ENCODE measurements around the gene PFKFB4. TPM values are rescaled to one million over a fixed set of nuclear protein-coding genes. Genes with fewer than 3 reads are reported as not detected.

The PFKFB4 gene
- polyA plus RNA-seq, 2 donors, result 3.8 to 9.2 TPM

- Histone ChIP-seq H3K27me3 (ENCODE audit: control insufficient read depth in 1 of 2, insufficient read depth in 2 of 2, low read length in 2 of 2) (no peaks in the 10 kb centered on the region), H3K4me1 (ENCODE audit: control insufficient read depth in 2 of 2, insufficient read depth in 2 of 2, low read length in 1 of 2) (peaks cover 0 to 2% of the 10 kb centered on the region in 2 donors), H3K4me3 (ENCODE audit: low read depth in 1 of 2, low read length in 2 of 2) (no peak overlapping the region), H3K27ac (ENCODE audit: low read depth in 2 of 2, low read length in 1 of 2) (no peak overlapping the region), H3K36me3 (ENCODE audit: control insufficient read depth in 2 of 2, insufficient read depth in 2 of 2, low read length in 1 of 2) (peaks cover 0 to 11% of the 10 kb centered on the region in 2 donors), H3K9me3 (ENCODE audit: control insufficient read depth in 2 of 2, insufficient read depth in 1 of 2, low read depth in 1 of 2, low read length in 1 of 2) (no peaks in the 10 kb centered on the region)
- WGBS, 2 donors, result 86 to 88% methylated on average over 18 of the region's 18 CpGs
Measured at GRCh38 chr3:48569808-48570450, 13.3 kb upstream of the PFKFB4 start.

GRCh38 chr3:48569400-48569799, 12.8 kb upstream of the PFKFB4 start:
- WGBS, 2 donors, result 76 to 79% methylated on average over 10 of the region's 10 CpGs
- H3K9me3 ChIP-seq (ENCODE audit: control insufficient read depth in 2 of 2, insufficient read depth in 1 of 2, low read depth in 1 of 2, low read length in 1 of 2), result no peaks in the 10 kb centered on the region
- peaks cover 0 to 9% of the 10 kb centered on the region in 2 donors for H3K36me3 ChIP-seq (ENCODE audit: control insufficient read depth in 2 of 2, insufficient read depth in 2 of 2, low read length in 1 of 2)
- no peak overlapping the region for H3K27ac ChIP-seq (ENCODE audit: low read depth in 2 of 2, low read length in 1 of 2)
- no peak overlapping the region for H3K4me3 ChIP-seq (ENCODE audit: low read depth in 1 of 2, low read length in 2 of 2)
- no peaks in the 10 kb centered on the region for H3K27me3 ChIP-seq (ENCODE audit: control insufficient read depth in 1 of 2, insufficient read depth in 2 of 2, low read length in 2 of 2)
- H3K4me1 ChIP-seq (ENCODE audit: control insufficient read depth in 2 of 2, insufficient read depth in 2 of 2, low read length in 1 of 2), result peaks cover 0 to 2% of the 10 kb centered on the region in 2 donors

DNA sequence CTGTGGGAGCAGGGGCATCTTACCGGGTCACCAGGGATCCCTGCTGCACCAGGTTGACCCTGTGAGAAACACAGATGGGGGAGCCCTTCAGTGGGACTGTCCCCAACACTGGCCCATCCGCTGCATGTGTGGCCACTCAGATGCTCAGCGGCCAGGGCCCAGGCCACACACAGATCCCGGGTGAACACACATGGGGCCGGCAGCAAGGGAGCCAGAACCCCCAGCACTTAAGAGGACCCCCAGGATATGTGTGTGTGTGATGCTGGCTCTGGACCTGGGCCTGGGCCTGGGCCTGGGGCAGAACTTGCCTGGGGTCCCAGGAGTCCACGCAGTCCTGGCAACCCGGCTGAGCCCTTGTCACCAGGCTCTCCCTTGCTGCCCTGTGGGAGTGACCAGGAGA, 11.9 kb upstream of the PFKFB4 start:
- peaks cover 0 to 9% of the 10 kb centered on the region in 2 donors for H3K36me3 ChIP-seq (ENCODE audit: control insufficient read depth in 2 of 2, insufficient read depth in 2 of 2, low read length in 1 of 2)
- WGBS, 2 donors, result 86 to 87% methylated on average over 7 of the region's 7 CpGs
- no peaks in the 10 kb centered on the region for H3K27me3 ChIP-seq (ENCODE audit: control insufficient read depth in 1 of 2, insufficient read depth in 2 of 2, low read length in 2 of 2)

DNA sequence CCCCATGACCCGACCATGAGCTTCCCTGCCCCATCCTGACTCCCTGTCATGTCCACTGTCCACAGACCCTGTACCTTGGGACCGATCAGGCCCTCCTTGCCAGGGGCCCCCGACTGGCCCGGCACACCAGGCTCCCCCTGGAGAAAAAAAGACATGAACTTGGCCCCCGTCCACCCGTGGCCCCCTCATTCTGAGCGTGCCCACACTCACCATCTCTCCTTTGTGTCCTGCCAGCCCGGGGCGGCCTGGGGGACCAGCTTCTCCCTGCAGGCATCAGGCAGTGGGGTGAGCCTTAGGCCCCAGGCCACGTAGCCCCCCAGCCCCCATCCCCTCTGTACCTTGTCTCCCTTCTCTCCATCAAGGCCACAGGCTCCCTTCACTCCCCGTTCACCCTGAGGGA, 10.9 kb upstream of the PFKFB4 start:
- Histone ChIP-seq H3K4me3 (ENCODE audit: low read depth in 1 of 2, low read length in 2 of 2) (no peak overlapping the region), H3K9me3 (ENCODE audit: control insufficient read depth in 2 of 2, insufficient read depth in 1 of 2, low read depth in 1 of 2, low read length in 1 of 2) (no peaks in the 10 kb centered on the region), H3K4me1 (ENCODE audit: control insufficient read depth in 2 of 2, insufficient read depth in 2 of 2, low read length in 1 of 2) (peaks cover 0 to 2% of the 10 kb centered on the region in 2 donors), H3K36me3 (ENCODE audit: control insufficient read depth in 2 of 2, insufficient read depth in 2 of 2, low read length in 1 of 2) (peaks cover 0 to 5% of the 10 kb centered on the region in 2 donors), H3K27me3 (ENCODE audit: control insufficient read depth in 1 of 2, insufficient read depth in 2 of 2, low read length in 2 of 2) (no peaks in the 10 kb centered on the region), H3K27ac (ENCODE audit: low read depth in 2 of 2, low read length in 1 of 2) (no peak overlapping the region)
- 83 to 85% methylated on average over 11 of the region's 11 CpGs for WGBS, 2 donors

More for the DNA sequence above, 11.9 kb upstream of the PFKFB4 start:
- no peak overlapping the region for H3K4me3 ChIP-seq (ENCODE audit: low read depth in 1 of 2, low read length in 2 of 2)
- H3K27ac ChIP-seq (ENCODE audit: low read depth in 2 of 2, low read length in 1 of 2), result no peak overlapping the region
- H3K4me1 ChIP-seq (ENCODE audit: control insufficient read depth in 2 of 2, insufficient read depth in 2 of 2, low read length in 1 of 2), result peaks cover 0 to 2% of the 10 kb centered on the region in 2 donors
- H3K9me3 ChIP-seq (ENCODE audit: control insufficient read depth in 2 of 2, insufficient read depth in 1 of 2, low read depth in 1 of 2, low read length in 1 of 2), result no peaks in the 10 kb centered on the region

GRCh38 chr3:48567090-48567489, 10.5 kb upstream of the PFKFB4 start:
- H3K9me3 ChIP-seq (ENCODE audit: control insufficient read depth in 2 of 2, insufficient read depth in 1 of 2, low read depth in 1 of 2, low read length in 1 of 2), result no peaks in the 10 kb centered on the region
- 78 to 85% methylated on average over 5 of the region's 5 CpGs for WGBS, 2 donors
- H3K4me1 ChIP-seq (ENCODE audit: control insufficient read depth in 2 of 2, insufficient read depth in 2 of 2, low read length in 1 of 2), result peaks cover 0 to 2% of the 10 kb centered on the region in 2 donors
- no peaks in the 10 kb centered on the region for H3K27me3 ChIP-seq (ENCODE audit: control insufficient read depth in 1 of 2, insufficient read depth in 2 of 2, low read length in 2 of 2)
- H3K36me3 ChIP-seq (ENCODE audit: control insufficient read depth in 2 of 2, insufficient read depth in 2 of 2, low read length in 1 of 2), result peaks cover 0 to 5% of the 10 kb centered on the region in 2 donors
- no peak overlapping the region for H3K27ac ChIP-seq (ENCODE audit: low read depth in 2 of 2, low read length in 1 of 2)
- H3K4me3 ChIP-seq (ENCODE audit: low read depth in 1 of 2, low read length in 2 of 2), result no peak overlapping the region

- H3K9me3 ChIP-seq (ENCODE audit: control insufficient read depth in 2 of 2, insufficient read depth in 1 of 2, low read depth in 1 of 2, low read length in 1 of 2), result no peaks in the 10 kb centered on the region
- no peak overlapping the region for H3K27ac ChIP-seq (ENCODE audit: low read depth in 2 of 2, low read length in 1 of 2)
- no peaks in the 10 kb centered on the region for H3K27me3 ChIP-seq (ENCODE audit: control insufficient read depth in 1 of 2, insufficient read depth in 2 of 2, low read length in 2 of 2)
- 79 to 82% methylated on average over 5 to 9 of the region's 9 CpGs for WGBS, 2 donors
- H3K4me1 ChIP-seq (ENCODE audit: control insufficient read depth in 2 of 2, insufficient read depth in 2 of 2, low read length in 1 of 2), result peaks cover 0 to 2% of the 10 kb centered on the region in 2 donors
- H3K36me3 ChIP-seq (ENCODE audit: control insufficient read depth in 2 of 2, insufficient read depth in 2 of 2, low read length in 1 of 2), result peaks cover 0 to 3% of the 10 kb centered on the region in 2 donors
- no peak overlapping the region for H3K4me3 ChIP-seq (ENCODE audit: low read depth in 1 of 2, low read length in 2 of 2)
Measured at GRCh38 chr3:48566401-48566760, 9.8 kb upstream of the PFKFB4 start.

- no peaks in the 10 kb centered on the region for H3K9me3 ChIP-seq (ENCODE audit: control insufficient read depth in 2 of 2, insufficient read depth in 1 of 2, low read depth in 1 of 2, low read length in 1 of 2)
- H3K4me3 ChIP-seq (ENCODE audit: low read depth in 1 of 2, low read length in 2 of 2), result no peak overlapping the region
- H3K27ac ChIP-seq (ENCODE audit: low read depth in 2 of 2, low read length in 1 of 2), result no peak overlapping the region
- peaks cover 0 to 3% of the 10 kb centered on the region in 2 donors for H3K36me3 ChIP-seq (ENCODE audit: control insufficient read depth in 2 of 2, insufficient read depth in 2 of 2, low read length in 1 of 2)
- peaks cover 0 to 2% of the 10 kb centered on the region in 2 donors for H3K4me1 ChIP-seq (ENCODE audit: control insufficient read depth in 2 of 2, insufficient read depth in 2 of 2, low read length in 1 of 2)
- 36 to 60% methylated on average over 6 to 7 of the region's 7 CpGs for WGBS, 2 donors
- no peaks in the 10 kb centered on the region for H3K27me3 ChIP-seq (ENCODE audit: control insufficient read depth in 1 of 2, insufficient read depth in 2 of 2, low read length in 2 of 2)
Measured at GRCh38 chr3:48565591-48566400, 9.2 kb upstream of the PFKFB4 start.

- Histone ChIP-seq H3K27ac (ENCODE audit: low read depth in 2 of 2, low read length in 1 of 2) (no peak overlapping the region), H3K36me3 (ENCODE audit: control insufficient read depth in 2 of 2, insufficient read depth in 2 of 2, low read length in 1 of 2) (peaks cover 0 to 3% of the 10 kb centered on the region in 2 donors), H3K27me3 (ENCODE audit: control insufficient read depth in 1 of 2, insufficient read depth in 2 of 2, low read length in 2 of 2) (no peaks in the 10 kb centered on the region), H3K4me1 (ENCODE audit: control insufficient read depth in 2 of 2, insufficient read depth in 2 of 2, low read length in 1 of 2) (peaks cover 0 to 2% of the 10 kb centered on the region in 2 donors), H3K4me3 (ENCODE audit: low read depth in 1 of 2, low read length in 2 of 2) (no peak overlapping the region), H3K9me3 (ENCODE audit: control insufficient read depth in 2 of 2, insufficient read depth in 1 of 2, low read depth in 1 of 2, low read length in 1 of 2) (no peaks in the 10 kb centered on the region)
- WGBS, 2 donors, result 78 to 83% methylated on average over 11 of the region's 11 CpGs
Measured at GRCh38 chr3:48565186-48565585, 8.6 kb upstream of the PFKFB4 start.

GRCh38 chr3:48564667-48565066, 8.1 kb upstream of the PFKFB4 start:
- Histone ChIP-seq H3K4me1 (ENCODE audit: control insufficient read depth in 2 of 2, insufficient read depth in 2 of 2, low read length in 1 of 2) (peaks cover 0 to 2% of the 10 kb centered on the region in 2 donors), H3K36me3 (ENCODE audit: control insufficient read depth in 2 of 2, insufficient read depth in 2 of 2, low read length in 1 of 2) (peaks cover 0 to 3% of the 10 kb centered on the region in 2 donors), H3K9me3 (ENCODE audit: control insufficient read depth in 2 of 2, insufficient read depth in 1 of 2, low read depth in 1 of 2, low read length in 1 of 2) (no peaks in the 10 kb centered on the region), H3K4me3 (ENCODE audit: low read depth in 1 of 2, low read length in 2 of 2) (no peak overlapping the region), H3K27ac (ENCODE audit: low read depth in 2 of 2, low read length in 1 of 2) (no peak overlapping the region), H3K27me3 (ENCODE audit: control insufficient read depth in 1 of 2, insufficient read depth in 2 of 2, low read length in 2 of 2) (no peaks in the 10 kb centered on the region)
- WGBS, 2 donors, result 83 to 86% methylated on average over 11 of the region's 11 CpGs
